Astrocyte (in vitro differentiated cells and primary cell): Measurements from ENCODE around the gene ALX4. TPM values are rescaled to one million over a fixed set of nuclear protein-coding genes. Genes with fewer than 3 reads are reported as not detected.
A peak's percentile ranks its signal among the peaks of the same experiment; 100 is the strongest.

Source experiments
- DNase-seq: peaks from one replicate; pipeline ENCODE4 v3.0.0-alpha.2; 2010; ENCODE audit warnings: low read depth
- FAIRE-seq: peaks from 2 replicates; lab custom pipeline; 2011; peaks lifted over from hg19 to GRCh38; lab: Jason Lieb, UNC
- H2AFZ ChIP-seq: 2 replicates; pipeline ENCODE4 v1.6.0; 2012; ENCODE audit warnings: low read depth, low read length, inconsistent platforms
- H3K27ac ChIP-seq: 2 replicates; pipeline ENCODE4 v1.5.1; 2011; ENCODE audit warnings: low read depth, low read length, inconsistent platforms
- H3K27me3 ChIP-seq: 2 replicates; pipeline ENCODE4 v1.6.0; 2011; ENCODE audit warnings: low read length, inconsistent platforms; ENCODE audit not compliant: insufficient read depth
- H3K36me3 ChIP-seq: 2 replicates; pipeline ENCODE4 v1.5.1; 2011; ENCODE audit warnings: low read length, inconsistent platforms; ENCODE audit not compliant: insufficient read depth
- H3K4me1 ChIP-seq: 2 replicates; pipeline ENCODE4 v1.5.1; 2011; ENCODE audit warnings: low read length, inconsistent platforms; ENCODE audit not compliant: insufficient read depth
- H3K4me2 ChIP-seq: 2 replicates; pipeline ENCODE4 v1.6.0; 2012; ENCODE audit warnings: low read length, inconsistent platforms
- H3K4me3 ChIP-seq: 2 replicates; pipeline ENCODE4 v1.5.1; 2011; ENCODE audit warnings: low read depth, mild to moderate bottlenecking, low read length, inconsistent platforms; ENCODE audit not compliant: insufficient read depth
- H3K79me2 ChIP-seq: 2 replicates; pipeline ENCODE4 v1.6.0; 2012; ENCODE audit warnings: mild to moderate bottlenecking, low read length, inconsistent platforms; ENCODE audit not compliant: insufficient read depth
- H3K9ac ChIP-seq: 2 replicates; pipeline ENCODE4 v1.6.0; 2012; ENCODE audit warnings: mild to moderate bottlenecking, low read length, inconsistent platforms
- H3K9me3 ChIP-seq: 2 replicates; pipeline ENCODE4 v1.5.1; 2012; ENCODE audit warnings: low read depth, mild to moderate bottlenecking, low read length, inconsistent platforms; ENCODE audit not compliant: insufficient read depth
- H4K20me1 ChIP-seq: 2 replicates; pipeline ENCODE4 v1.6.0; 2012; ENCODE audit warnings: low read length, inconsistent platforms; ENCODE audit not compliant: insufficient read depth
- H3K27ac Mint-ChIP-seq: one replicate; pipeline ENCODE4 v1.8.0; 2021; ENCODE audit warnings: mild to moderate bottlenecking, mixed read lengths; ENCODE audit not compliant: unreplicated experiment
- H3K27me3 Mint-ChIP-seq: one replicate; pipeline ENCODE4 v1.8.0; 2021; ENCODE audit warnings: low read depth, mixed read lengths; ENCODE audit not compliant: unreplicated experiment
- H3K36me3 Mint-ChIP-seq: one replicate; pipeline ENCODE4 v1.8.0; 2021; ENCODE audit warnings: low read depth, mixed read lengths; ENCODE audit not compliant: unreplicated experiment
- H3K4me1 Mint-ChIP-seq: one replicate; pipeline ENCODE4 v1.8.0; 2021; ENCODE audit warnings: low read depth, mixed read lengths; ENCODE audit not compliant: unreplicated experiment
- H3K4me3 Mint-ChIP-seq: one replicate; pipeline ENCODE4 v1.8.0; 2021; ENCODE audit warnings: mild to moderate bottlenecking, moderate library complexity, mixed read lengths; ENCODE audit not compliant: unreplicated experiment
- H3K9me3 Mint-ChIP-seq: one replicate; pipeline ENCODE4 v1.8.0; 2021; ENCODE audit warnings: mild to moderate bottlenecking, mixed read lengths; ENCODE audit not compliant: unreplicated experiment
- EZH2 ChIP-seq: IDR thresholded peaks from 2 replicates; pipeline ENCODE4 v1.6.1; 2012; ENCODE audit warnings: mild to moderate bottlenecking, low read length, inconsistent platforms; ENCODE audit not compliant: insufficient read depth
- total RNA-seq: library from RNA; stranded (reverse); gene quantifications from 2 replicates; pipeline ENCODE4 v1.2.1, GENCODE V29; 2021
- TF ChIP-seq, protein P1 (sequence below): IDR thresholded peaks from 2 replicates; pipeline ENCODE4 v1.5.1; 2011; ENCODE audit warnings: low read depth, mild to moderate bottlenecking, inconsistent platforms, low read length, moderate library complexity; ENCODE audit not compliant: insufficient read depth

ALX4 gene
- total RNA-seq, 1 donor from 2014 or later, result not detected

DNA sequence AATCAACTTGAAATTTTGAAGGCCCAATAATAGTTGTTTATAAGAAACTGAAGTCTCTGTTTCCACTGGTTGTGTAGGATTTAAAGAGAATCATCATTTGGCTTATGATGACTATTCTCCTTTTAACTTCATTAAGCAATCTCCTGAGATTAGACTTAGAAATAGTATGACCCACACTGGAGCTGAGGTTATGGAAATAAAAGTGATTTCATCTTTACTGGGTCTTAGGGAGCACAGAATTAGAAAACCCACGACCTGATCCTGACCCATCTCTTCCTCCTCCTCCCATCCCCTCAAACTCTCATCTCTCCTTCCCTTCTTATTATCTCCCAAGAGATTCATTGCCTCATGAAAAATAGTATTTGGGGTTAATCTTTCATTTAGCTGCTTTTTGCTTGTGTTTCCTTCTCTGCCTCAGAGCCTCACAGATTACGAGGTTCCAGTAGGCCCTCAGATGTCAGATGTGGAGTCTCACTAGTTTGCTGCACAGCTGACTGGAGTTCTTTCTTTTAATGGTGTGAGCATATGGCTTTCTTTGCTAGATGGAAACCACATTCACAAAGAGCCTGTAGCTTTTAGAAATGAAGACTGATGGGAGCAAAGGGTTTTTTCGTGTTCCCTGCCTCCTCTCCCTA lies 85.0 kb downstream of the ALX4 start:
- DNase-seq (no peak), FAIRE-seq (no peak)
- no peak overlapping the region for H3K4me3 ChIP-seq
- no peak overlapping the region for H3K9ac ChIP-seq
- Mint-ChIP-seq H3K27me3 (no peaks in the 10 kb centered on the region), H3K4me1 (peaks cover 38% of the 10 kb centered on the region), H3K36me3 (peaks cover 4% of the 10 kb centered on the region), H3K27ac (no peak overlapping the region), H3K9me3 (no peaks in the 10 kb centered on the region), H3K4me3 (no peak overlapping the region)
- H3K36me3 ChIP-seq, result no peaks in the 10 kb centered on the region
- no peak overlapping the region for H3K27ac ChIP-seq
- no peaks in the 10 kb centered on the region for H4K20me1 ChIP-seq
- H3K4me1 ChIP-seq, result peaks cover 17% of the 10 kb centered on the region
- H3K9me3 ChIP-seq, result no peaks in the 10 kb centered on the region
- no peaks in the 10 kb centered on the region for H3K79me2 ChIP-seq
- TF ChIP-seq, protein P1, sequence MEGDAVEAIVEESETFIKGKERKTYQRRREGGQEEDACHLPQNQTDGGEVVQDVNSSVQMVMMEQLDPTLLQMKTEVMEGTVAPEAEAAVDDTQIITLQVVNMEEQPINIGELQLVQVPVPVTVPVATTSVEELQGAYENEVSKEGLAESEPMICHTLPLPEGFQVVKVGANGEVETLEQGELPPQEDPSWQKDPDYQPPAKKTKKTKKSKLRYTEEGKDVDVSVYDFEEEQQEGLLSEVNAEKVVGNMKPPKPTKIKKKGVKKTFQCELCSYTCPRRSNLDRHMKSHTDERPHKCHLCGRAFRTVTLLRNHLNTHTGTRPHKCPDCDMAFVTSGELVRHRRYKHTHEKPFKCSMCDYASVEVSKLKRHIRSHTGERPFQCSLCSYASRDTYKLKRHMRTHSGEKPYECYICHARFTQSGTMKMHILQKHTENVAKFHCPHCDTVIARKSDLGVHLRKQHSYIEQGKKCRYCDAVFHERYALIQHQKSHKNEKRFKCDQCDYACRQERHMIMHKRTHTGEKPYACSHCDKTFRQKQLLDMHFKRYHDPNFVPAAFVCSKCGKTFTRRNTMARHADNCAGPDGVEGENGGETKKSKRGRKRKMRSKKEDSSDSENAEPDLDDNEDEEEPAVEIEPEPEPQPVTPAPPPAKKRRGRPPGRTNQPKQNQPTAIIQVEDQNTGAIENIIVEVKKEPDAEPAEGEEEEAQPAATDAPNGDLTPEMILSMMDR, result no peak
- TF ChIP-seq EZH2, result no peak
- no peak overlapping the region for H2AFZ ChIP-seq
- H3K27me3 ChIP-seq, result no peaks in the 10 kb centered on the region
- no peak overlapping the region for H3K4me2 ChIP-seq

DNA sequence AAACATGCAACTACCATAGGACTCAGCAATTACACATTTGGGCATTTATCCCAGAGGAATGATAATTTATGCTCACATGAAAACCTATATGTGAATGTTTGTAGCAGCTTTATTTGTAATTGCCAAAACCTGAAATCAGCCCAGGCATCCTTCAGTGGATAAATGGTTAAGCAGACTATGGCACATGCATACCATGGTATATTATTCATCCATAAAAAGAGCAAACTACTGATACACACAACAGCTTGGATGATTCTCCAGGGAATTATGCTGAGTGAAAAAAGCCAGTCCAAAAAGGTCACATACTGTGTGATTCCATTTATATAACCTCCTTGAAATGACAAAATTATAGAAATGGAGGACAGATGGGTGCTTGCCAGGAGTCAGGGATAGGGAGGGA lies 86.7 kb downstream of the ALX4 start:
- Histone ChIP-seq H3K4me1 (peaks cover 5% of the 10 kb centered on the region), H3K4me2 (peak overlapping the region; percentile 33), H3K9ac (no peak overlapping the region), H3K27ac (no peak overlapping the region), H3K4me3 (no peak overlapping the region), H4K20me1 (no peaks in the 10 kb centered on the region), H2AFZ (no peak overlapping the region), H3K27me3 (no peaks in the 10 kb centered on the region), H3K36me3 (no peaks in the 10 kb centered on the region), H3K9me3 (no peaks in the 10 kb centered on the region), H3K79me2 (no peaks in the 10 kb centered on the region)
- FAIRE-seq (peak; percentile 13), DNase-seq (peak; percentile 47)
- Mint-ChIP-seq H3K36me3 (peaks cover 4% of the 10 kb centered on the region), H3K9me3 (no peaks in the 10 kb centered on the region), H3K4me3 (no peak overlapping the region), H3K27ac (no peak overlapping the region), H3K27me3 (no peaks in the 10 kb centered on the region), H3K4me1 (peaks cover 26% of the 10 kb centered on the region)
- TF ChIP-seq, protein P1, result no peak
- no peak for TF ChIP-seq EZH2

DNA sequence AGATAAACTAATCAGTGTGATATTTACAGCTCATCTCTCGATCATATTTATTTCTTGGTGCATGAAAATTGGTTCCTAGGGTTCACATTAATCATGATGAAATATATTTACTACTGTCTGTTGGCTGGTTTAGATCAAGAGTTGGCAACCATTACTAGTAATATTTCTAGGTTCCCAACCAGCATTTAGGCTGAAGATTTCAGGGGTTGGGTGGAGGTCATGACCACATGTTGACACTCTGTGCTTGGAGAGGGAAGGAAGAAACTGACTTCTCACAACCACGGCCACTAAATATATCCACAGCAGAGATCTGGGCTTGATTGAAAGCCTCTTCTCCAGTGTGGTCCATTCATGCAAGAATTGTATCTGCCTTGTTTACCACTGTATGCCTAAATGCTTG lies 87.9 kb downstream of the ALX4 start:
- H3K9me3 Mint-ChIP-seq, result no peaks in the 10 kb centered on the region
- Histone ChIP-seq H3K4me1 (peaks cover 5% of the 10 kb centered on the region), H3K27ac (no peak overlapping the region), H3K4me3 (no peak overlapping the region), H4K20me1 (no peaks in the 10 kb centered on the region), H3K4me2 (no peak overlapping the region), H3K9me3 (no peaks in the 10 kb centered on the region), H3K27me3 (no peaks in the 10 kb centered on the region), H3K9ac (no peak overlapping the region), H3K79me2 (no peaks in the 10 kb centered on the region), H3K36me3 (no peaks in the 10 kb centered on the region), H2AFZ (no peak overlapping the region)
- FAIRE-seq, result no peak
- no peak overlapping the region for H3K27ac Mint-ChIP-seq
- TF ChIP-seq, protein P1, result no peak
- TF ChIP-seq EZH2, result no peak
- no peak overlapping the region for H3K4me3 Mint-ChIP-seq
- peaks cover 24% of the 10 kb centered on the region for H3K4me1 Mint-ChIP-seq
- H3K36me3 Mint-ChIP-seq, result peaks cover 4% of the 10 kb centered on the region
- DNase-seq, result no peak
- H3K27me3 Mint-ChIP-seq, result no peaks in the 10 kb centered on the region
